GM18868 (cell line): ENCODE measurements around the gene SHANK2.
"Not testable (repeated sequence)": the region's sequence is repeated elsewhere in the genome, so short reads cannot be mapped to it uniquely, and the experiment has no call there.

Experiments used
- ATAC-seq: cut with Tn5 transposase; IDR thresholded peaks from one replicate; pipeline ENCODE4 v1.9.1; 2021; ENCODE audit warnings: mild to moderate bottlenecking, moderate library complexity; ENCODE audit not compliant: unreplicated experiment

Gene SHANK2

DNA sequence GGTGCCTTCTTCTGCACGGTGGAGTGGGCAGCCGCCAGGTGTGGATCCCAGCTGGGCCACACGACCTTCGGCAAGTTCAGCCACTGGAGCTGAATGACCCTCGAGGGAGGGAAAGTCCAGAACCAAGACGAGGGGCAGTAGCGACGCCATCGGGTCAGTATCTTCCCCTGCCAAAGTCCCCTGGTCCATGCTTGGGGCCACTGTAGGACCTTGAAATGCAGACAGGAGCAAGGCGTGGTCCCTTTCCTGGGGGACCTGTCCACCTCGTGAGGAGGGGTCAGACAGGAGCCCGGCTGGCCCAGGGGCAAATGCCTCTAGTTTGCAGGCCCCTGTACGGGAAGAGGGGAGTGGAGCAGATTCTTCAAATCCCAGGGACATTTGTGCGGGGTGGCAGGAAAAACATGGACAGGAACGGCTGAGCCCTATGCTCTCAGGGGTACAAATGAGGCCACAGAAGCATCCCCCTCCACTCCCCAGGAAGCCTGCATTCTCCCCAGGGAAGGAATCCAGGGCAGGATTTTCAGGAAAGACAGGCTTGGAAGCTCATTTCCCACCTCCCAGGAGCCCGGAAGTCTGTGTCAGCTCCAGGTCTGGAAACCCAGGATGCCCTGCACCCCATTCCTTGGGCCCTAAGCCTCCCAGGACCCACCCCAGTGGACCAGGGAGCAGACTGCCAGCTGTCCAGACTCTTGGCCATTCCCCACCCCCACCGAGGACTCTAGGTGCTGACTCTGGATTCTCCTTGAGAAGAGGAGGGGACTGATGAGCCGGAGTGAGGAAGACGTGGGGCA, 6.6 kb downstream of the SHANK2 start:
- no peak for ATAC-seq

DNA sequence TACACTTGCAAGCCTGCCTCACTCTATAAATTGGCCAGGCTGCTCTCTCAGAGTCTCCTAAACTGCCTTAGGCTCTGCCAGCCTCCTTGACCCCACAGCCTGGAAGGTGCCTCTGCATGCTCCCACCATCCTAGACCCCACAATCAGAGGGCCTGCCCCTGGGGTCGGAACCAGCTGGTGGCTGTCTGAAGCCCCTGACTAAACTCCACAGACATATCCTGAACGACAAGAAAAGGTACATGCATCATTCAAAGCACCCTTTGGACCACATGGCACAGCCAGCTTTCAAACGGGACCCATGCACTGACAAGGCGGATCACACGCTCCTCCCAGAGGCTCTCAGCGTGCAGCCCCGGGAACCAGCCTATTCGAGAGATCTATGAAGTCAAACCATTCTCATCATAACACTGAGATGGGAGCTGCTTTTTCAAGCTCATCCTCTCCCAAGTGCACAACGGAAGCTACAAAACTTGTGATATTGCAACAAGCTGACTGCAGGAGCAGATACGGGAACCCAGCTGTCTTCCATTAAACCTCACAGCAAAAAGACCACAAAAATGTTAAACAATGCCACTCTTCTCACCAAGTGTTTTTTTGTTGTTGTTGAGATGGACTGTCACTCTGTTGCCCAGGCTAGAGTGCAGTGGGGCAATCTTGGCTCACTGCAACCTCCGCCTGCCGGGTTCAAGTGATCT, 8.1 kb downstream of the SHANK2 start:
- ATAC-seq: no peak

DNA sequence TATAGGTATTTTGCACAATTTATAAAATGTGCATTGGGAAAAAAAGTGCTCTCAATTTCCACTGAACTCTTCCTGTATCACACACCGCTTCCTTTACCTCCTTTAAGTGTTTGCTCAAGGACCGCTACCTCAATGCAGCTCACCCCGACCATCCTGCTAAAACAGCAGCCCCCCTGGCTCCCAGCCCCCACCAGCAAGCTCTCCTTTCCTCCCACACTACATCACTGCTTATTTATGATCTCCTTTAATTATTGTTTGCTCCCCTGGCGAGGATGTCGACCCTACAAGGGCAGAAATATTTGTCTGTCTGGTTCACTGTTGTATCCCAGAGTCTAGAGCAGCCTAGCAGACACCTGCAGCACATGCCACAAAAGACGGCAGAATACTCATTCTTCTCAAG, 10.0 kb downstream of the SHANK2 start:
- no peak for ATAC-seq

DNA sequence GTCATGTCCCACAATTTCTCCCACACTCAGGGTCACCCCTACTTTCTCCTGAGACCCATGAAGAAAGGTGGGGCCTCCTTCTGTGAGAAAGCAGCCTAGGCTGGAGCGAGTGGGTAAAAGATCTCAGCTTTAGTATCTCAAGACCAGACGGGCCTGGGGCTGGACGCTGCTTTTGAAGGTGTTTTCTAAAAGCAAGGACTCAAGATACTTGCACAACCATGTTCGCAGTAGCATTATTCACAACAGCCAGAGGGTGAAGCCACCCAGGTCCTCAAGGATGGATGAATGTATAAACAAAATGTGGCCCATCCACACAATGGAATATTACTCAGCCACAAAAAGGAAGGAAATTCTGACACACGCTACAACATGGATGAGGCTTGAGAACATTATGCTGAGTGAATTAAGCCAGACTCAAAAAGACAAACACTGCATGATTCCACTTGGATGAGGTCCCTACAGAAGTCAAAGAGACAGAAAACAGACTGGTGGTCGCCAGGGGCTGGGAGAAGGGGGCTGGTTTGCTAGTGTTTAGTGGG, 10.6 kb downstream of the SHANK2 start:
- no peak for ATAC-seq

DNA sequence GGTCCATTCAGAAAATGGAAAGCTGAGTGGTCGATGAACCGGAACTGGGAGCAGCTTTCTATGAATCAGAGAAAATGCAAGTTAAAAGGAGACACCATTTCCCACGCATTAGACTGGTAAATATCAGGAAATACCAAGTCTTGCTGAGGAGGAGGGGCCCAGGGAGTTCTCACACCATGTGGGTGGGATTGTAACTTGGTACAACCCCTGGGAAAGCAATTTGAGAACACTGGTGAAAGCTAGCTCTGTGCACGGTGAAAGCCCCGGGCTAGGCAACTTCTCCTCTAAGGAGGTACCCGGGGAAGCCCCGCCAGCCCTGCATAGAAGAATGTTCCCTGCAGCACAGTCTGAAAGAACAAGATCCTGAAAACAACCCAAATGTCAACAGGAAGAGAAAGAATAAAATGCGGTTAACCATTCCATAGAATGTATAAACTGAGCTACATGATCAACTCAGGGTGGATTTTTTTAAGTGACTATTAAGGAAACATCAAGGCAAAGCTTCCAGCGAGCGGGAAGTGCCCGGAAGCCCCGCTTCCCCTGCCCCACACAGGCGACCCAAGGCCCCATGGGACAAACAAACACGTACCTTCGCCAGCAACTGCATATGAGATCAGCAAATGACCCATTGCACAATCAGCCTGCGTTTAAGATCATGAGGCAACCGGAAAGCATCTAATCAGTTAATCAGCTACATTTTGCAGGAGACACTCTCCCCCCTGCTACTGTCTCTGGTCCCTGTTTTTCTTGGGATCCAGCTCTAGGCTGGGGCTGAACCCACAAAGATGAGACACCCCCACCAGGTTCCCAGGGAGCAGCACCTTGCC, 11.3 kb downstream of the SHANK2 start:
- no peak for ATAC-seq

DNA sequence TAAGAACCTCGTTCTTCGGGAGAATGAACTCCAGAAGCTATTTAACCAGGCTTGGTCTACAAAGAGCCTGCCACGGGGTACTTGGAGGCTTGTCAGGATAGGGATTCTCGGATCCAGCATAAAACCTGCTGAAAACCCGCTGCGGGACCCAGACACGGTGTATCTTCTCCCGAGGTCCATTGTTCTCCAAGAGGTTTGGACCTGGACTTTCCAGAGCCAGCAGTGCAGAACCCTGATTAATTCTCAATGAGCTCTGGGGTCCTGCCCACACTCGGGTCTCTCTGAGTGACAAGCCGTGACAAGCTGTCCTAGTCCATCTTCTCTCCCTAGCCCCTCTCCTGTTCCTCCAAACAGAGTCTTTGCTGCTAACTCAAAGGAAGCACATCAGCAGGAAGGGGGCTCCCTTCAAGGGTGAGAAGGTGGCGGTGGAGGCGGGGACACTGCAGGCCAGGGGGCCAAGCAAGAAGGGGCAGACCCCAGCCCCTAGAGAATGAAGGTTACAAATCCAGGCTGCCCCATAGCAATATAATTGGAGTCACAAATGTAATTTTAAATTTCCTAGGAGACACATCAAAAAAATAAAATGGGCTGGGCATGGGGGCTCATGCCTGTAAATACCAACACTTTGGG, 12.2 kb downstream of the SHANK2 start:
- no peak for ATAC-seq

DNA sequence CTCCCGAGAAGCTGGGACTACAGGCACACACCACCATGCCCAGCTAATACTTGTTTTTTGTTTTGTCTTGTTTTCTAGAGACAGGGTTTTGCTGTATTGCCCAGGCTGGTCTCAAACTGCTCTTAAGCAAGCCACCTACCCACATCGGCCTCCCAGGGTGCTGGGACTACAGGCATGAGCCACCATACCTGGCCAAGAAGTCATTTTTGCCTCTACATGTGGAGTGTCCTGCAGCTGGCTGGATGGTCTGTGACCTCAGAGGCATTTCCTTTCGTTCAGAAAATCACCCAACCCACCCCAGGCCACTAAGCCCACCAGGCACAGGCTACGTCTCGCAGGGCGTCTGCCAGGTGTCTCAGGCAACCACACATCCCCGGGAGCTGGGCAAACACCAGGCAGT, 12.8 kb downstream of the SHANK2 start:
- no peak for ATAC-seq

DNA sequence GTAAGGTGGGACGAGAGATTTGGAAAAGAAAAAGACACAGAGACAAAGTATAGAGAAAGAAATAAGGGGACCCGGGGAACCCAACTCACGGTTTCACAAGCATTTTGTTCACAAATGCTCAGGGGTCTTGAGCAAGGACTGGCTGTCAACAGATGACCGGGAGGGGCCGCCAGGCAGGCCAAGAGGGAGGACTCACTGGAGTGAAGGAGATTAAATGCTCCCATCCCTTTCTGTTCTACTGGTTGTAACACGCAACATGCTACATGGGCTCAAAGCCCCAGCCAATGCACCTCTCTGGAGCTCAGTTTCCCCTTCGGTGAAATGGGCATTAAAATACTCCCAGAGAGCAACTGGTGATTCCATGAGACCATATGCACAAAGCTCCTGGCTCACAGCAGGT, 13.4 kb downstream of the SHANK2 start:
- ATAC-seq: no peak

DNA sequence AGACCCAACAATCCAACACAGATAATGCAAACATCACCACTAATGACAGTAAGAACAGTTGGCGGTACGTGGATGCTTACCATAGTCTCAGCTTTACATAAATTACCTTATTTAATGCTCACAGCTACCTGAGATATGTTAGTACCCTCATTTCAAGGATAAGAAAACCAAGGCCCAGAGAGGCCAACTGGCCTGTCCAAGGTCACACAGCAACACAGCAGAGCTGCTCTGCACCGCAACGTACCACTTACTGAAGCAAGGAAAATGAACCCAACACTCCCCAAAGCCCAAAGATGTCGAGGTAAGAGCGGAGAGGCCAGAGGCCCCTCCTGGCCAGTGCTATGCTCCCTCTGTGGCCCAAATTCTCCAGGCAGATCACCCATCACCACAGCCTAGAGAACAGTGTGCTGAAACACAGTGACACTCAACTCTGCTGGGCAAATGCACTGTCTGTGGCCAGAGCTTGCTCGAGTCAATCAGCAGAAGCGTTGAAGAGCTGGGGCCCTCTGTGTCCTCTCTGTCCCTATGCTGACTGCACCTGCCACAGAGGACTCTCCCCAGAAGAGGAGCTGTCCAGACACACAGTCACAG, 14.0 kb downstream of the SHANK2 start:
- no peak for ATAC-seq

DNA sequence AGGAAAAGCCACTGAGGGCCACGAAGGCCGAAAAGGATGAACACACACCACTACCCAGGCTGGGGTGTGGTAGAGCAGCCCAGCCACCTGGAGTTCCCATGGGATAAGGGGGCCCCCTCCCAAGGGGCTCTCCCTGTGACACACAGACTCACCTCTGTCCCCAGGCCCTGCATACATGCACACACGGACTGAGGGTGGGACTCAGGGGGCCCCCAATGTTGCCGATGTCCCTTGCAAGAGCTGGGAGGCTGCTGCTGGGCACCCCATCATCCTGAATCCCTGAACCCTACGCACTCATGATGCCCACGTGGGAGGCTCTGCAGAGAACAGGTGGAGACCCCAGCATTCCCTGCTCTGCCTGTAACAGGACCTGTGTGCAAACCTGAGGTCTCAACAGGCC, 14.5 kb downstream of the SHANK2 start:
- ATAC-seq: no peak

DNA sequence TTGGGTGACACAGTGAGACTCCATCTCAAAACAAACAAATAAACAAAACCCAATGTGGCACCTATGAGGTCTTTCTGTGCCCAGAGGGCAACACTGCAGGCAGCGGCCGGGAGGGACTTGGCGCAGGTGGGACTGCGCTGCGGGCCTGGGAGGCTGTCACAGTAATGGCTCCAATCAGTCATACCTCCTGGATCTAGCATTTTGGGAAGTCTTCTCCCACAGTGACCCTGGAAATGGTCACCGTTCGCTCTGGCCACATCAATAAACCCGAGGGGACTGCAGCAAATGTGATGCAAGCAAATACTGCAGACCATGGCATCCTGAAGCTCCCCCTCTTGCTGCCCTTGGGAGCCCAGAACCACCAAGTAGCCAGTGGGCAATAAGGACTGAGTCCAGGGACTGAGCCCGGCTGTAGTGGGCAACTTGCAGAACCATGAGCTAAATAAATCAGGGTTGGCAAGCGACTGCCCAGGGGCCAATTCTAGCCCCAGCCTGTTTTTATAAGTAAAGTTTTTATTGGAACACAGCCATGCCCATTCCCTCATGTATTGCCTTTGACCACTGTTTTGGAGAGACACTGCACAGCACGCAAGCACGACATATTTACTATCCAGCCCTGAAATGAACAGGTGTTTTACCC, 15.4 kb downstream of the SHANK2 start:
- no peak for ATAC-seq

DNA sequence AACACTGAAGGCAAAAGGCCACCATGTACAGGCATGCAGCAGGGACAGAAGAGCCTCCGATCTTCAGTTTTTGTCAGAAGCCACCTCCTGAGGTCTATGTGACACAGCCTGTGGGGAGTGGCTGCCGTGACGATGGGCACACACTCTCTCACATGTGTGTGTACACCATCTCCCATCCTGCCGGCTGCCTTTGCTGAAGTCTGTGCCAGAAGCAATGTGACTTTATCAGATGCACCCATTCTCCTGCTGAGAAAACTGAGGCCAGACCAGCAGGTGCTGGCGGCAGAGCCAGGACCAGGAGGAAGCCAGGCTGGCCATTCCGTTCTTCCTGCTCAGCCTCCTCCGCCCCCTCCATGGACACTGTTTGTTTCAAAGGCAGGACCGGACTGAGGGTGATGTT, 16.7 kb downstream of the SHANK2 start:
- ATAC-seq: no peak

DNA sequence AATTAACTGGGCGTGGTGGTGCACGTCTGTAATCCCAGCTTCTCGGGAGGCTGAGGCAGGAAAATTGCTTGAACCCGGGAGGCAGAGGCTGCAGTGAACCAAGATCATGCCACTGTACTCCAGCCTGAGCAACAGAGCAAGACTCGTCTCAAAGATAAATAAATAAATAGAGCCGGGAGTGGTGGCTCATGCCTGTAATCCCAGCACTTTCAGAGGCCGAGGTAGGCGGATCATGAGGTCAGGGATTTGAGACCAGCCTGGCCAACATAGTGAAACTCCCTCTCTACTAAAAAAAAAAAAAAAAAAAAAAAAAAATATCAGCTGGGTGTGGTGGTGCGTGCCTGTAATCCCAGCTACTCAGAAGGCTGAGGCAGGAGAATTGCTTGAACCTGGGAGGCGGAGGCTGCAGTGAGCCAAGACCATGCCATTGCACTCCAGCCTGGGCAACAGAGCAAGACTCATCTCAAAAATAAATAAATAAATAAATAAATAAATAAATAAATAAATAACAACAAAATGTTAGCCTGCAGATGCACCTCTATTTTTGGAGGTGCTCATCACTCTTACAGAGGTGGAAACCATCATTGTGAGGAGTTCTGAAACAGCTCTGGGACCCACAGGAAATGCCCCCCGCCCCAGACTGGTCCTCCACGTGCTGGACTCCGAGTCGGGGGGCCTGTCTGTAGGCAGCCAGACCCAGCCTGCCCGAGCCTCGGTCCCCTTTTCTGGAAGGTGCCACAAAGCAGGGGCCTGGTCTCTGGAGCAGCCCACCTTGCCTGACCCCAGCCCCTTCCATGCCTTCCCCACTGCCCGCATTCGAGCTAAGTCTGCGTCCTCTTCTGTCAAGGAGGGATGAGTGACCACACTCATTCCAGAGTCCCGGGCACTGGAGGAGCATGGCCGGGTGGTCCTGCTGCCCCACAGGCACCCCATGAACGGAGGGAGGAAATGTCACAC, 18.2 kb downstream of the SHANK2 start:
- ATAC-seq: not testable (repeated sequence)

DNA sequence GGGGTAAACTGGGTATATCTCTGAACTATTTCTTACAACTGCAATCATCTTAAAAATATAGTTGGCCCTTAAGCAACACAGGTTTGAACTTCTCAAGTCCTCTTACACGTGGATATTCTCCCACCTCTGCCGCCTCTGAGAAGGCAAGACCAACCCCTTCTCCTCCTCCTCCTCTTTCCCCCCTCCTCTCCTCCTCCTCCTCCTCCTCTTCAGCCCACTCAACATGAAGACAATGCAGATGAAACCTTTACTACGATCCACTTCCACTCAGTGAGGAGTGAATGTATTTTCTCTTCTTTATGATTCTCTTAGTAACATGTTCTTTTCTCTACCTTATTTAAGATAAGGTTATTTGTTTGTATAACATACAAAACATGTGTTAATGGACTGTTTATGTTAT, 20.0 kb downstream of the SHANK2 start:
- ATAC-seq: no peak

DNA sequence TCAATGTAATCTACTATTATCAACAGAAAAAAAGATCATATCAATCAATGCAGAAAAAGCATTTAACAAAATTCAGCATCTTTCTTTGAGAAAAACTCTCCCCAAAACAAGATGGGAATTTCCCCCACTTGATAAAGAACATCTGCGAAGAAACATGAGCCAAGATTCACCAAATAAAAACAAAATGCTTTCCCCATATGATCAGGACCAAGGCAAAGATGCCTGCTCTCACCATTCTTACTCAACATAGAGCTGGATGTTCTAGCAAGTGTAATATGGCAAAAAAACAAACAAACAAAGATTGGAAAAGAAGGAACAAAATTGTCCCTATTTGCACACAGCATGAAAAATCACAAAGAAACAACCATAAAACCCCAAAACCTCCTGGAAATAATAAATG, 23.4 kb downstream of the SHANK2 start:
- no peak for ATAC-seq

DNA sequence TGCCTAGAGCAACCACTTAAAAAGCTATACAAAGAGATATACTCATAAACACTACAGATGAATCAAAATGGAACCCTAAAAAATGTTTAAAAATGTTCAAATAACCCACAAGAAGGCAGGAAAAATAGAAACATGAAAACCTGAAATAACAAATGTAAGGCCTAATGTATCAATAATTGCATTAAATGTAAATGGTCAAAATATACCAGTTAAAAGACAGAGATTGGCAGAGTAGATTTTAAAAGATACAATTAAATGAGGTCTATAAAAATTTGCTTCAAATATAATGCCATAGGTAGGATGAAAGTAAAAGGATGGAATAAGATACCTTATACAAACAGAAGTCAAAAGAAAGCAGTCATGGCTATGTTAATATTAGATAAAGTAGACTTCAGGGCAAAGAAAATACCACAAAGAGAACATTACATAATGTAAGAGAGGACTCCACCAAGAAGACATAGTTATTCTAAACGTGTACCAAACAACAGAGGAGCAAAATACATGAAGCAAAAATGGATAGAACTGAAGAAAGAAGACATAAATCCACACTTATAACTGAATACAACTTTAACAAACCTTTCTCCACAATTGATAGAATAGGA, 25.2 kb downstream of the SHANK2 start:
- ATAC-seq: no peak

DNA sequence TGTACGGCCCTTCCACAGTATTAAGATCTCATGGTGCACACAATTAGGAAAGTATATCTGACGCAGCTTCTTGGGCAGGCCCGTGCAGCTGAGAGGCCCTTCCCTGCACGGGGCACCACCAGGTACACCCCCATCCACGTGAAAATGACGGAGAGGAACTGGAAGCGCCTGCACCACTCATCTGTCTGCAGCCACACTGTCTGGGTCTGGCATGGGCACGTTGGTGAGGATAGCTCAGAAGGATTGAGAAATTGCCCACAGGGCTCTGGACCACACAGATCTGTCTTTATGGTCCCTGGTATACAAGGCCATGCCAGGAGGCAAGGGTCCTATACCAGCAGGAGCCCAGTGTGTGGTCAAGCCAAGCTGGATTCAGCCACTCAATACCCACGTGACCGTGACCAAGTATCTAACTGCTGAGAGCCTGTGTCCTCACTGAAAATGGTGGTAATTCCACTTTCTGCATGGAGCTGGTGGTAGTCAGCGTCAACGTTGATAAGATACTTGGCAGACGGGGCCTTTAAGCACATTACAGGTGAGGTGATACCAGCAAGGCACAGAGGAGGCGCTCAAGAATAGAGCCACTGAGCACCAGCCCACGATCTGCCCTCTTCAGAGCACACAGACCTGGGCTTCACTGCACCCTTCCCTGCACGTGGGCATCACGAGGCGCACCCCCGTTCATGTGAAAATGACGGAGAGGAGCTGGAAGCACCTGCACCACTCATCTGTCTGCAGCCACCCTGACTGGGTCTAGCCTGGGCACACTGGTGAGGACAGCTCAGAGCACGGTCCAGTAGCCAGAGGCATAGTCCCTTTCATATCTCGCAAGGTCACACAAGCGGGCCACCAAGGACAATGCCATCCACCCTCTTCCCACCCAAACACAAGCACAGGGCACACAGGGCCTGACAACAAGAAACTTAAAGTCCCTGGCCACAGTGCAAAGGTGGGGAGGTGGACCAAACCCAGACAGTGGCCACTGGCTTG, 28.4 kb downstream of the SHANK2 start:
- no peak for ATAC-seq

DNA sequence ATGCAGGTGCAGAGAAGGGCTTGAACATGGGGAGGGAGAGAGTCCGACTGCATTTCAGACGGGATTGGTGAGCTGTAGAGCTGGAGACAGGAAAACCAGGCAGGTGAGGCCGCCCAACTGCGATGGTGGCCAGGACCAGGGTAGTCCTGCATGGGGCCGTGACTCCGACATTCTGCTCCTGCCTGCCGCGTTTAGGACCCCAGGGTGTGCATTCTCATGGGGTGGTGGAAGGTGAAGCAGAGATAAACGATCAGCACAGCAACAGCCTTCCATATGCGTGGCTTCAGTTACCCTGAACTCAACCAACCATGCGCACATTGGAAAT, 29.3 kb downstream of the SHANK2 start:
- no peak for ATAC-seq
